GM21367 (cell line): ENCODE measurements around the gene ABCB6.

Source experiments
- ATAC-seq: cut with Tn5 transposase; IDR thresholded peaks from one replicate; pipeline ENCODE4 v1.9.1; 2021; ENCODE audit not compliant: unreplicated experiment

ABCB6 gene

GRCh38 chr2:219245899-219246230, 27.1 kb upstream of the ABCB6 start:
- no peak for ATAC-seq

- ATAC-seq = peak; percentile 65
Measured at GRCh38 chr2:219245148-219245898, 26.6 kb upstream of the ABCB6 start, which contains the start of the genes GLB1L and STK16. Gene GLB1L, minus strand, starts transcription at chr2:219245444. Its CDS starts 1,871 bp downstream, at chr2:219243573. Gene STK16, plus strand, starts transcription at chr2:219245479. Its CDS starts 521 bp downstream, at chr2:219246000.

DNA sequence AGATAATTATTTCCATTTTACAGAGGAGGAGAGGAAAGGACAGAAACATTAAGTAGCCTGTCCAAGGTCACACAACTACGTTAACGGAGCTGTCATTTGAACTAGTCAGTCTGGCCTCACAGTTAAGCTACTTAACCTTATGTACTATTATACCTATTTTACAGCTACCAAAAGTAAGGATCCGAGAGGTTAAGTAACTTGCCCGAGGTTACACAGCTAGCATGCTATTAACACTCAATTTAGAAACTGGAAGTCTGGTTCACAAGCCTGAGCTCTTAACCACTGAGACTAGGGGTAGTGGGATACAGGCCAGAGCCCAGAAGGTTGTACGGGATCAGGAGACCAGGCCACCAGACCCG, 26.0 kb upstream of the ABCB6 start:
- ATAC-seq = no peak

DNA sequence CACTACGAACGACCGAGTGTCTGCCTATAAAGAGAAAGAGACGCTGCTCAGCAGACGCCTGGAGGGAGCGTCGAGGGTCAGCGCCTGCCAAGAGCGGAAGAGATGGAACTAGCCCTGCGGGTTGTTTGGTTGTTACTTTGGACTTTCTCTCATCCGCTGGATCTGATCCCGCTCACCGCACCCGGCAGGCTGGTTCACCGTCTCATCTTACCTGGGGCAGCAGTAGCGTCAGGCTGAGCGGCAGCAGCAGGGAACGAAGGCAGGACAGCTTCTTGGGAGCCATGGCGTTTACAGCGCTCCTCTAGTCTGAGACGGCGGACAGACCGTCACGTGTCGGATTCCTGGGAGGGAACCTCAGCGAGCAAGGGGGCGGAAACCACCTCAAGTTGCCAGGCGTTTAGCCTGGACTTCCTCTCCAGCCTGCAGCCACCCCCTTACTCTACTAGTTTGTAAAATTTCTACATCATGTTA, 24.6 kb upstream of the ABCB6 start:
- ATAC-seq = no peak

DNA sequence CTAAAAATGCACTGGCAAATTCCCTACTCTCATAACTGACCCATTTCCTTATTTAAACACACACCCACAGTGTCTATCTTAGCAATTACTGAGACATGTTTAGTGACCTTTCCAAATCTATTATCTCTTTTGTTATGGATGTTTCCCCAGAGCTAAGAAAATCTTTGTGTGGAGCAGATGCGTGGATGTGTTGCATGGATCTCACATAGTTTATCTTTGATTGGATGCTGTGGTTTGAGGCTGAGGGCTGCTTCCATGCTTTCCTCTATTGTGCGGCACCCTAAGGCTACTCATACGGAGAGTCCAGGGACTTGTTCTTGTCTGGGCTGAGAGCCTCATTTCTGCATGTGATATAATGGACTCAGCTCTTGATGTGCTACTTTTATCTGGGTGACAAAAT, 15.6 kb upstream of the ABCB6 start:
- no peak for ATAC-seq

- ATAC-seq = no peak
Measured at GRCh38 chr2:219230059-219230540, 11.3 kb upstream of the ABCB6 start.

GRCh38 chr2:219229305-219230058, 10.7 kb upstream of the ABCB6 start, which contains the start of the genes ANKZF1 and ATG9A:
Gene ANKZF1, plus strand, starts transcription at chr2:219229806. Its CDS starts 452 bp downstream, at chr2:219230258.
Gene ATG9A, minus strand, starts transcription at chr2:219229636. Its CDS starts 1,612 bp downstream, at chr2:219228024.
- peak; percentile 92 for ATAC-seq

DNA sequence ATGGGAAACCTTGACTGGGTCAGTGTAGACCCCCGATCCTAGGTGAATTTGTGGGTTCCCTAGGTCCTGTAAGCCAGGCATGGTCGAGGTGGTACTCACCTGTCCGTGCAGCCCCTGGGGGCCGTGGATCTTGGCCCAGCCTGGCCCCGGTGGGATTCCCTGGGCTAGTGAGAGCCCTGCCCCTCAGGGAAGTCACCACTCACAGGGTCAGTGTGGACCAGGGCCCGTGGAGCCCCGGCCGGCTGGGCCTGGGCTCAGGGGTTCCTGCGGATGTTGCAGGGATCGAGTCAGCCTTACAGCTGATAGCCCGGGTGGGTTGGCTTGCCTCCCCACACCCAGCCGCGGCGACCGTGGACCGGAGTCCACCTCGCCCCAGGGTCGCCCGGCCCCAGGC, 10.2 kb upstream of the ABCB6 start:
- ATAC-seq = no peak

GRCh38 chr2:219228041-219228910, 9.5 kb upstream of the ABCB6 start:
- no peak for ATAC-seq

- ATAC-seq = no peak
Measured at GRCh38 chr2:219225350-219225749, 6.6 kb upstream of the ABCB6 start.

DNA sequence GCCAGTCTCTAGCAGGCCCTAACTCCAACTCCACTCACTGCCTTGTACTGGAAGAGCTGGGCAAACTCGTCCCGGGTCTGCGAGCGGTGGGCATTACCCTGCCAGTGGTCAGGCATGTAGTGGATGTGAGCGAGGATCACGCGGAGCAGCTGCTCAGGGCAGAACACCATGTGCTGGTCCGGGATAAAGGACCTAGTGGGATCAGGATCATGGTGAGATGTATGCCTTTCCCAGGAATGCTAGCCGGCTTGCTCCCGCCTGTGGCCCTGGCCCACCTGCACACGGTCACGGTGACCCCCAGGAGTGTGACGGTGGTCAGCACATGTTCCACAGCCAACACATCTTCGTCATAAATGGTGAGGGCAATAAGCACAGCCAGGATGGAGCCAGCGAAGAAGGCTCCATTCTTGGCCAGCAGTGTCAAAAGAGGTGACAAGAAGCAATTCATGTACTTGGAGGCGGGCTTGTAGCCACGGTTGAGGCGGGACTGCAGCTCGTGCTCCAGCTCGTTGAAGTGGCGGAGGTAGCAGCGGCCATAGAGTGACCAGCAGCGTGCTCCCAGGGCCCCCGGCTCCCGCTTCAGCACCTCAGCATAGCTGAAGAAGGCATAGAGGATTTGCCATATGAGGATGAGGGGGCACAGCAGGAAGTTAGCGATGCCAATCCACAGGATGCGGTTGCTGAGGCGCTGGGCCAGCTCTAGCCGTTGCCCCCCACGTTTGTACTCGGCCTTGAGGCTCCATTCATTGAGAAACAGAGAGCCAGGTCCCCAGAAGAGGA, 5.3 kb upstream of the ABCB6 start:
- no peak for ATAC-seq

DNA sequence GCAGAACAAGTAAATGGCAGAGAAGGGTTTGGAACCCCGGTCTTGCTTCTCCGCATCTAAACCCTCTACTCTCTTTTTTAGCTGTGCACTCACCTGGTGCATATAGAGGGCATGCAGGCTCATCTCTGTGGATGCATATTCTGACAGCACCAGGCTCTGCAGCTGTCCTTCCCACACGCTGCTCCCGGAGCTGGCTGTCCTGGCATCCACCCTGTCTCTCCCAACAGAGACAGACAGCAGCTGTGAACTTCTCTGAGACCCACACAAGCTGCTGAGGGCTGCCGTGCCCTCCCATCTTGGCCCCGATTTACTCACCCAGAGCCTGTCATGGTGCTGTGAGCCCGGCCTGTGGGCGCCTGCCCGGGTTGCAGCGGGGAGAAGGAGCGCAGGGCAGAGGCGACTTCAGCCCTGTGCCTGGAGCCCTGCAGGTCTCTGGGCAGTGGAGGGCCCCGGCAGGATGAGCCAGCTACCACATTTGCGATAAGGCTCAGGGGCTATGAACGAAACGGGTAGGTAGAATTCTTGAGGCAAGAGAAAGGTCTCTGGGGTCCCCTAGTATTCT, 3.3 kb upstream of the ABCB6 start:
- no peak for ATAC-seq

- ATAC-seq = no peak
Measured at GRCh38 chr2:219220652-219221402, 2.1 kb upstream of the ABCB6 start.

DNA sequence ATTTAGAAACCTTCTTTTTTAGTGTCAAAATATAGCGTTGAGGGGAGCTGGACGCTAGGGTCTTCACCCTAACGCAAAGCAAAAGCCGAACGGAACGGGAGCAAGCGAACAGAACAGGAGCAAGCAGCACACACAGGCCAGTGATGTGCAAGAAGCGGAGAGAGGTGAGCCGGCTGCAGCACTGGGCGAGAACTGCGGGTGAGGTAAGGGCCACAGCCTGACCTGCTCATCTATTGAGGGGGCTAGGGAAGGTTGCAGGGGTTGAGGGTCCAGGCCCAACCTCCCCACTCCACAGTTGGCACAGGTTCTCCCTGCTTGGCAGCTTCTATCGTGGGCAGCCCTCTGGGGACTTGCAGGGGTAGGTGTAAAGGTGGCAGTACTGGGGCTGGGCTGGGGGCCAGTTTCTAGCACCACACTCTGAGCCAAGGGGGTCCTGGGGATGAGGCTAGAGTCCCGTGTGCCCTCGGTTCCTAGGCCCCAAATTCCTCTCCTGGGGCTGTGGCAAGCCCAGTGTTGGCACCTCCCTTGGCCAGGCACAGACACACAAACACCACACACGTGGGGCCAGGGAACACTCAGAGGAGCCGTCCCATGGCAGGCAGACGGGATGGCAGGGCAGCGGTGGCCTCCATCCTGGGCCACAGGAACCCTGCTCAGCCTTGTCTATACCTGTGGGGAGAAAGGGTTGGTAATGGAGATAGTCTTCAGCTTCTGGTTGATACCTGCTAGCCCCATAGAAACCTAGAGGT, 1.2 kb upstream of the ABCB6 start:
- no peak for ATAC-seq

DNA sequence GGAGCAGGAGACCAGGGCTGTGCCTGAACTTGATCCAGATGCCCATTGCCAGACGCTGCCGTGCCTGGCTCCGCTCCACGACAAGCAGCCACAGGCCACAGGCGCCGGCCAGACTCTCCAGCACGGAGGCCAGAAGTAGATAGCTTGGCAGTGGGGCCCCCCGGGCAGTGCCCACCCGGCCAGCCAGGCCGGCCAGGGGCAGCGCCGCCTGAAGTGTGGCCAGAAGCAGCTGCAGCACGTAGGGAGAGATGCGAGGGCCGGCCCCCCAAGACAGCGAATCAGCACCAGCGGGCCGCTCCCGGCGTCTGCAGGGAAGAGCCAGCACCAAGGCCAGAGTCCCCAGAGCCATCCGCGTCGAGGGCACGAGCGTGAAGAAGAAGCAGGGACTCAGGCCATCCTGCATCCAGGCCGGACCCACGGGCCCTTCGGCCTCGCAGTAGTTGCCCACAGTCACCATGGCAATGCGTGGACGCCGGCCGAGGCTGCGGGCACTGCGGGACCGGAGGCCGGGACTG, 484 bp downstream of the ABCB6 start:
- ATAC-seq = peak; percentile 3

DNA sequence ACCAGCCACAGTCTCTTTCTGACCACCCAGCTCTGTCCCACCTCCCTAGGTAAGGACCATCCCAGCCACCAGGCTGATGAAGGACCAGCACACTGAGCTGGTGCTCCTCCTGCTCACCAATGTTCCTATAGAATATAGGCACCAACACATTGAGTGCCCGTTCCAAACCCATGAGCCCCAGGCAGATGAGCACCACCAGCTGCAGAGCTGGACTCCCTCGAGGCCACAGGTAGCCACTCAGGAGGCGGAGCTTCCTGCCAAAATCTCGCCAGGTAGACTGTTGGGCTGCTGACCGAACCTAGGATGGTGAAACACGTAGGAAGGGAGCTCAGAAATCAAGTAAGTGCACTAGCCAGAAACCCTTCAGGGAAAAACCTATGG, 2.2 kb downstream of the ABCB6 start:
- no peak for ATAC-seq

DNA sequence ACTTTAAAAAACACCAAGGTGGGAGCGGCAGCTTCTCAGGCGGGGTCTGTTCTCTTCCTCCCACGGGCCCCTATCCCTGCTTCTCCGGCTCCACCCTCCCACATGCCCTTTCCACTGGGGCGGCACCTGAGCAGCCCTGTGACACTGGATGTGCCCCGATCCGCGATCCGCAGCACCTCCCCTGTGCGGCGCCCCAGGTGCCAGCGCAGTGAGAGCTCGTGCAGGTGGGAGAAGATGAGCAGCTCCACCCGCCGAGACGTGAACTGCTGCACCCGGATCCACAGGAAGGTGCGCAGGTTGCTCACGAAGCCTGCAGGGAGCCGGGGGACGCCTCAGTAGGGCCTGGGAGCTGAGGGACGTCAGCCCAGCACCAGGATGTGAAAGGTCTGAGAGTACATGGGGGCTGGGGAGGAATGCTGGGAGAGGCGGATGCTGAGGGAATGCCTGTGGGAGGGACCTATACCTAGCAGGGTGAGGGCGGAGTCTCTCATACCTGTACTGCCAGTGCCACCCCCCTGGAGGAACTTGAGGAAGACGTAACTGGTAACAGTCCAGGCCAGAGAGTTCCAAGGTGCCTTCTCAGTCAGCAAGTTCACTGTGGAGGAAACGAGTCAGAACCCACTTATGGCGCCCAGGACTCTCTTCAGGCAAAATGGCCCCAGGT, 2.8 kb downstream of the ABCB6 start:
- ATAC-seq = no peak

- no peak for ATAC-seq
Measured at GRCh38 chr2:219214786-219215185, 4.0 kb downstream of the ABCB6 start.
